Heart left ventricle (tissue), 16 donors: ENCODE data around the gene CENPP. TPM values are rescaled to one million over a fixed set of nuclear protein-coding genes. Genes with fewer than 3 reads are reported as not detected.

ENCODE experiments used
- ATAC-seq, 4 donors: fragments of 200-7000 bp; cut with Tn5 transposase; one replicate each; pipeline ENCODE4 v1.9.1; 2020 to 2022; ENCODE audit warnings: moderate library complexity in 4 of 4, mild to moderate bottlenecking in 3 of 4, moderate number of reproducible peaks in 1 of 4
- DNase-seq, 5 donors: peaks; one replicate each; pipeline ENCODE4 v3.0.0-alpha.2; 2020
- H3K27ac ChIP-seq, 12 donors: fragments of 200-600 bp; sonication (generic) in 4 of 12; one replicate each; pipeline versions ENCODE4 v1.5.0 to v1.8.0; 2016 to 2022; ENCODE audit warnings: mild to moderate bottlenecking in 2 of 12
- H3K27me3 ChIP-seq, 9 donors: fragments of 200-600 bp; sonication (generic) in 2 of 9; one replicate each; pipeline versions ENCODE4 v1.5.1 to v1.8.0; 2016 to 2022; ENCODE audit warnings: mild to moderate bottlenecking in 3 of 9
- H3K36me3 ChIP-seq, 9 donors: fragments of 200-600 bp; sonication (generic) in 2 of 9; one replicate each; pipeline versions ENCODE4 v1.5.0 to v1.8.0; 2018 to 2022; ENCODE audit warnings: mild to moderate bottlenecking in 2 of 9
- H3K4me1 ChIP-seq, 12 donors: fragments of 200-600 bp; sonication (generic) in 4 of 12; one replicate each; pipeline versions ENCODE4 v1.5.0 to v1.8.0; 2016 to 2022; ENCODE audit warnings: mild to moderate bottlenecking in 3 of 12
- H3K4me3 ChIP-seq, 12 donors: fragments of 200-600 bp; sonication (generic) in 4 of 12; one replicate each; pipeline versions ENCODE4 v1.5.0 to v1.8.0; 2017 to 2022; ENCODE audit warnings: mild to moderate bottlenecking in 9 of 12, moderate library complexity in 4 of 12
- H3K9me3 ChIP-seq, 12 donors: fragments of 200-600 bp; sonication (generic) in 4 of 12; one replicate each; pipeline versions ENCODE4 v1.5.0 to v1.8.0; 2016 to 2022; ENCODE audit warnings: mild to moderate bottlenecking in 1 of 12
- CTCF ChIP-seq, 12 donors: fragments of 200-600 bp; sonication (generic) in 4 of 12; IDR thresholded peaks; one replicate each; pipeline versions ENCODE4 v1.5.0 to v1.8.0; 2018 to 2022; ENCODE audit warnings: antibody characterized with exemption in 12 of 12, mild to moderate bottlenecking in 5 of 12
- POLR2A ChIP-seq, 2 donors: fragments of 450-650 bp; IDR thresholded peaks; one replicate each; pipeline ENCODE4 v1.6.1; 2017; ENCODE audit warnings: antibody characterized with exemption in 2 of 2, mild to moderate bottlenecking in 2 of 2, moderate library complexity in 2 of 2
- WGBS, 4 donors: extraction: QIAGEN DNeasy Blood & Tissue Kit in 2 of 4; methylation state at CpG; one replicate each; pipeline versions ENCODE4 v1.1.5 to v1.1.7; 2013 to 2018; 5-methylcytosine and 5-hydroxymethylcytosine counted together
- intact Hi-C, 10 donors: fragments of 100-400 bp; cut with DNase I; formaldehyde crosslinking; loops; one replicate each; pipeline versions ENCODE4 v1.11.1 to v1.14.2; 2022
- polyA plus RNA-seq, 2 donors: library from polyadenylated mRNA; stranded (reverse); fragments of 200-250 nt; gene quantifications; one replicate each; pipeline ENCODE4 v1.2.3, GENCODE V29; 2013
- total RNA-seq, 9 donors: library from RNA; depleted of rRNA in 2 of 9; stranded (reverse); fragments of >200 nt in 2 of 9; fragmentation: NEBNext Ultra II Directional in 3 of 9; extraction: Animal tissue kit (Norgen Biotek cat#: 25700) in 3 of 9; gene quantifications; one replicate each; pipeline versions ENCODE4 v1.1.0 to v1.2.4, GENCODE V29; 2016 to 2023
- donor health status: ischemic (EF 13 %, LVEDD 7.1; RV severe dilation, severe dysfunction).
- donor health status: healthy with polysubstance abuse.
- donor health status: DM: no; HTN: yes; CAD: no.
- donor health status: DM: no; HTN: no; CAD: no.
- donor health status: ischemic (EF 25% LVEDD 6.9; RV normal size, moderate dysfunction).
- donor health status: ischemic (EF 25% LVEDD 5.7; RV mildly dilated, moderate dysfunction).
- donor health status: healthy.
- donor health status: DM: yes; HTN: yes; CAD: no.
- donor health status: ischemic (EF 35%, LVEDD 5.7; RV mildly dilated, moderate dysfunction).
- donor health status: nonischemic (EF 11% LVEDD 7.7; RV severe dilation, severe dysfunction).
- donor health status: DM: yes; HTN: yes; CAD: no.
- donor health status: PGD.
- donor health status: ischemic (EF 29% LVEDD 5.4; RV normal size, mild dysfunction).
- donor health status: nonischemic (EF 23%, LVEDD 6.1; RV moderate dilation, normal function).

Gene CENPP
- total and polyA plus RNA-seq, 11 donors, result 1.1 to 5.8 (median 2.4) TPM

DNA sequence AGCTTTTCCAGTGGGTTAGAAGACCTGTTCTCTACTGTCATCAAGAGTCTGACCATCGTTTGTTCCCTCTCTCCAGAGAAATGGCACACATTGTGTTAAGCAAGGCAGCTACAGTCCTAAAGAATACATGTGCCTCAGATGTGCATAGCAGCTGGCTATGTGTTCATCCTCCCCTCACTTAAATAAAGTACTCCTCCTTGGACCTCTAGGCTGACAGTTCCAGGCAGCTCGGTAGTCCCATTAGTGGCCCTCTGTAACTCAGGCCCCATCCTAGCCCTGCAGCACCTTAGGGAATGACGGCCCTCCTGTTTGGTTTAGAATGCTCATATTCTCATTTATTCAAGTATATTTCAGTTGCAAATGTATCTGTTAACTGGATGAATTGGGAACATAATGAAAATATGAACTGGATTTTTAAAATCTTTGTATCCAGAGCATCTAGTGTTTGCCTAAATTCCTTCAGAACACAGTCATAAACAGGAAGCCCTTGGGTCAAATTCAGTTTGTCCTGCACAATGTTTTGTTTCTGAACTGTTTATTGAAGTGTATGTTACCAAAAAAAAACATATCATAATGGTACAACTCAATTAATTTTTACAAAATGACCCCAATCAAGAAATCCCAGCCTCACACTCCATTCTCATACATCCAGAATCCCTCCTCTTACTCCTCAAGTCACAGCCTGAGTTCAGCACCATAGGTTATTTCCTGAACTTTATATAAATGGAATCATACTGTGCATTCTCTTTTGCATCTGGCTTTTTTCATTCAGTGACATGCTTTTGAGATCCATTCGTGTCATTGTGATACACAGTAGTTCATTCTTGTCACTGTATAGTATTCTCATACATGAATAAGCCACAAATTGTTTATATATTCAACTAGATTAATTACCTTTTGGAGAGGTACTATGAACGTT, 158.1 kb downstream of the CENPP start:
- H3K27me3 ChIP-seq, result no peaks in the 10 kb centered on the region
- DNase-seq, result no peak
- no peak for ATAC-seq
- no peak overlapping the region for H3K4me3 ChIP-seq
- no peaks in the 10 kb centered on the region for H3K9me3 ChIP-seq
- peak overlapping the region in 6 of 12 donors; percentile 27 to 80 (median 41) for H3K27ac ChIP-seq
- peaks cover 0 to 60% (median 23%) of the 10 kb centered on the region in 12 donors for H3K4me1 ChIP-seq
- intact Hi-C loops, result loop anchor here in 4 of 10 donors (5.0 to 10.0 kb wide), 5 partner anchors 48 to 131 kb away; partner anchors contain the start of gene ECM2 (in 1 of the 4)
- H3K36me3 ChIP-seq, result no peaks in the 10 kb centered on the region
- TF ChIP-seq POLR2A (IDR thresholded peaks at IDR 0.05) (no peak), CTCF (IDR thresholded peaks at IDR 0.05) (no peak)
- WGBS, 4 donors, result 63 to 69% (median 65%) methylated on average over 5 of the region's 5 CpGs

DNA sequence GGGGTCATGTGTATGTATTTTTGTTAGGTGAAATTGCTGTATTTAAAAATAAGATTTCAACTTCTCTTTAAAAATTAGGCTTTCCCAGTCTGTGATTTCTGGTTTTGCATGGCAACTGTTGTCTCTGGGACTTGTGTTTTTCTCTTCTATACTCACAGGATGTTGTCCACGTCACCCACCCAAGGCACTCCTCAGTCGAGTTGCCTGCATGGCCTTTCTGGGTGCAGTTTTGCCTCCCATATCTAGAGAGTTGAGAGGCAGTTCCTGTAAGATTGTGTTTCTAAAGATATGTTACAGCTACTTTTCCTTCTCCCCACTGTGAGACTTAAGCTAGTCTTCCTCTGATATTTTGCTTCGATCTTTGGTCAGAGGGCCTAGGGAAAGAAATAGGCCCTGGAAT, 158.8 kb downstream of the CENPP start:
- 57 to 72% (median 66%) methylated on average over 3 of the region's 3 CpGs for WGBS, 4 donors
- no peak overlapping the region for H3K4me3 ChIP-seq
- H3K9me3 ChIP-seq, result no peaks in the 10 kb centered on the region
- TF ChIP-seq POLR2A (IDR thresholded peaks at IDR 0.05), result no peak
- TF ChIP-seq CTCF (IDR thresholded peaks at IDR 0.05), result no peak
- peak overlapping the region in 2 of 12 donors; percentile 35 to 43 for H3K27ac ChIP-seq
- no peak for DNase-seq
- no peaks in the 10 kb centered on the region for H3K27me3 ChIP-seq
- no peak for ATAC-seq
- peaks cover 0 to 61% (median 24%) of the 10 kb centered on the region in 12 donors for H3K4me1 ChIP-seq
- H3K36me3 ChIP-seq, result no peaks in the 10 kb centered on the region
- intact Hi-C loops, result loop anchor here in 4 of 10 donors (5.0 to 10.0 kb wide), 5 partner anchors 48 to 130 kb away; partner anchors contain the start of gene ECM2 (in 1 of the 4)

GRCh38 chr9:92486371-92486770, 160.6 kb downstream of the CENPP start:
- H3K4me3 ChIP-seq, result no peak overlapping the region
- H3K27ac ChIP-seq, result no peak overlapping the region
- no peak for DNase-seq
- peaks cover 0 to 50% (median 17%) of the 10 kb centered on the region in 12 donors for H3K4me1 ChIP-seq
- ATAC-seq, result no peak
- 78 to 80% (median 79%) methylated on average over 3 of the region's 3 CpGs for WGBS, 4 donors
- H3K9me3 ChIP-seq, result no peaks in the 10 kb centered on the region
- no peaks in the 10 kb centered on the region for H3K36me3 ChIP-seq
- intact Hi-C loops, result loop anchor here in 4 of 10 donors (5.0 to 10.0 kb wide), 4 partner anchors 48 to 128 kb away; partner anchors contain the start of gene ECM2 (in 1 of the 4)
- H3K27me3 ChIP-seq, result no peaks in the 10 kb centered on the region
- no peak for TF ChIP-seq CTCF (IDR thresholded peaks at IDR 0.05)
